A673 (cell line): ENCODE data around the gene SEMA3E.

Source experiments
- CTCF ChIP-seq: fragments of 300-800, 200-600 bp; sonication (generic); conservative IDR thresholded peaks from 2 replicates; pipeline ENCODE4 v1.5.1; 2017; ENCODE audit warnings: low read depth, mild to moderate bottlenecking, antibody characterized with exemption, low read length, moderate library complexity, mixed read lengths
- EZH2 ChIP-seq: fragments of 200-600 bp; sonication (generic); IDR thresholded peaks from 2 replicates; pipeline ENCODE4 v1.6.1; 2017; ENCODE audit warnings: borderline replicate concordance, low read depth, mild to moderate bottlenecking, mixed read lengths, antibody characterized with exemption, low read length; ENCODE audit not compliant: poor library complexity, severe bottlenecking

- no peak for TF ChIP-seq CTCF
- TF ChIP-seq EZH2, result no peak
Measured at GRCh38 chr7:83429493-83429892, 219.4 kb downstream of the SEMA3E start.
